GM18508 (cell line): ENCODE data around the gene TMED4.

Source experiments
- ATAC-seq: cut with Tn5 transposase; IDR thresholded peaks from one replicate; pipeline ENCODE4 v1.9.1; 2021; ENCODE audit warnings: moderate number of reproducible peaks; ENCODE audit not compliant: insufficient read depth, unreplicated experiment

Gene TMED4

GRCh38 chr7:44547536-44548231 is 34.3 kb downstream of the TMED4 start:
- no peak for ATAC-seq

GRCh38 chr7:44541876-44542610 is 40.0 kb downstream of the TMED4 start:
- no peak for ATAC-seq

- ATAC-seq, result no peak
Observed at GRCh38 chr7:44541028-44541869, 40.8 kb downstream of the TMED4 start, which contains the start of gene NPC1L1. TSS of gene NPC1L1 (minus strand) at chr7:44541330. CDS start at chr7:44541259, 71 bp downstream.

- ATAC-seq, result no peak
Observed at GRCh38 chr7:44540592-44541027, 41.4 kb downstream of the TMED4 start.

- ATAC-seq, result no peak
Observed at GRCh38 chr7:44539669-44540506, 42.1 kb downstream of the TMED4 start.

DNA sequence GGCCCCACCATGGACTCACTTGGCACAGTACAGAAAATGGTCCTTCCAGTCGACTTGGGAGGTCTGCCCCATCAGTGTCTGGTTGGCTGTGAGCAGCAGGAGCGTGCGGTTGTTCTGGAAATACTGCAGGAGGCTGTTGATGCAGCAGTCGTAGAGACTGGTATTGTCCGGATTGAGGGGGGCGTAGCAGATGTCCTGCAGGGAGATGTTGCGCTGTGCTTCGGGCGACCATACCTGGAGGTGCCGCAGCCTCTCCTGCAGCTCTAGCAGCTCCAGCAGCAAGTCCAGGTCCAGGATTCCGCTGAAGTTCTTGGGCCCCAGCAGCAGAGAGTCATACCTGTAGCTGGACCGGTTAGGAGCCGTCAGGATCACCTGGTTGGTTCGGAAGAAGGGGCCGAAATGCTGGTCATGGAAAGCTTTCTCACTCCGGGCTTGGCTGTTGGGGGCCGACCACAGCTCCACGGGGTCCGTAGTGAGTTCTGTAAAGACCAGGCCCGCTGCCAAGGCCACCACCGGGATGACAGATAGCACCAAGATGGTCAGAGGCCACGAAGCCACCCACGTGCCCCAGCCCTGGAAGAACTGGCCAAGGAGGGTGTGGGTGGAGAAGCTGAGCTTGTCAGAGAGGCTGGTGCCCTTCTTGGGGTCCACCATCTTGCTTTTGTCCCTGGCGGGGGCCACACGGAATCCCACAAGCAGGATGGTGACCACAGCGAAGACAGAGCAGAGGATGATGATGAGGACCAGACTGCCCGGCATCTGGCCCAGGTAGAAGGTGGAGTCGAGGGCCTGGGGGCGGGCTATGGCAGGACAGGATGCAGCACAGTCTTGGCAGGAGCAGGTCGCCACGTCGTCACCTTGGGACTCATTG is 43.0 kb downstream of the TMED4 start:
- no peak for ATAC-seq

DNA sequence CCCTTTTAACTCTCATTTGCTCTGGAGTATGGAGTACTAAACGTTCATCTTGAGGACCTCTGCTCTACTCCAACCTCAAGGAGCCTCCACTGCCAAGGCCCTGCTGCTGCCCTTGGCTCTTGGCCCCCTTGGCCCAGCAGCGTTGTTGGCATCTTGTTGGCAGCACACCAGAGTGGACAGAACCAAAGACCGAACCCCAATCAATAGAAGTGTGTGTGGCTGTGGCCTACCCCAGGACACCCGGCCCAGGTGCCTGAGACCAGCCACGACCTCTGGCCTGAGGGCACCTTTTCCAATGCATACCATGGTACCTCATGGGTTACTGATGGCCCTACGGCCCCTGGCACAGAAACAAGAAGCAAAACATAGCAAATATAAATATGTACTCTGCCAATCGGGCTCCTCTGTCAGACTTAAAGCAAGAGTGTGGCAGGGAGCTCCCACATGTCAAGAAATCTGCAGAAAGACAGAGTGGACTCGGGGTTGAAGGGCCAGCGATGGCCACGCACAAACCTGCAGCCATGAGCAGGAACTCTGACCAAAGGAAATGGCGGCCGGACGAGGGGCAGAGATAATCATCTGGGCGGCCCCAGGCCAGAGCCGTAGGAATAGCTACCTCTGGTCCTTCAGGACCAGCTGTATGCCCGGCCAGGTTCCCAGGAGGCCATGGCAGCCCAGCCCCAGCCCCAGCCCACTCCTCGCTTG is 43.8 kb downstream of the TMED4 start:
- ATAC-seq, result no peak

GRCh38 chr7:44537442-44537841 is 44.6 kb downstream of the TMED4 start:
- ATAC-seq, result no peak

GRCh38 chr7:44536090-44536489 is 45.9 kb downstream of the TMED4 start:
- no peak for ATAC-seq

DNA sequence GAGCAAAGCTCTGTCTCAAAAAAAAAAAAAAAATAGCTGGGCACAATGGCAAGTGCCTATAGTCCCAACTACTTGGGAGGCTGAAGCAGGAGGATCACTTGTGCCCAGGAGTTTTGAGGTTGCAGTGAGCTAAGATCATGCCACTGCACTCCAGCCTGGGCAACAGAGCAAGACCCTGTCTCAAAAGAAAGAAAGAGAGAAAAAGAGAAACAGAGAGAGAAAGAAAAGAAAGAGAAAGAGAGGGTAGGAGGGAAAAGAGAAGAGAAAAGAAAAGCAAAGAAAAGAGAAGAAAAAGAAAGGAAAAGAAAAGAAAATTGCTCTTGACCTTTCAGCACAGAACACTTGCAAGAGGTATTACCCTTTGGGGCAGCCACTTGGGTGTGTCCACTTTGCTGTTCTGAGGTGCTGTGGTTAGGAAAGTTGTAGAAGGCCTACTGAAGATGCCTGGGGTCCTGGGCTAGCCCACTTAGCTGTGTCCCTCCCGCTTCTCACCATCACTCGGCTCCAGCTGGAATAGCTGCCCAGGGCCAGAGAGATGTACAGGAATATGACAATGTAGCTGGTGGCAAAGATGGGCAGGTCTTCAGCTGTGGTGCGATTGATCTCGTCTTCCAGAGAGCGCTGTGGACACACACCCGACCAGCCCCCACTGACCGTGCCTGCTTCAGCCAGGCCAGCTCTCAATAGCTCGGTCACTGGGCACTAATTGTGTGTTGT is 46.5 kb downstream of the TMED4 start:
- no peak for ATAC-seq

GRCh38 chr7:44534501-44534900 is 47.5 kb downstream of the TMED4 start:
- ATAC-seq, result no peak

- ATAC-seq, result no peak
Observed at GRCh38 chr7:44534087-44534486, 47.9 kb downstream of the TMED4 start.

DNA sequence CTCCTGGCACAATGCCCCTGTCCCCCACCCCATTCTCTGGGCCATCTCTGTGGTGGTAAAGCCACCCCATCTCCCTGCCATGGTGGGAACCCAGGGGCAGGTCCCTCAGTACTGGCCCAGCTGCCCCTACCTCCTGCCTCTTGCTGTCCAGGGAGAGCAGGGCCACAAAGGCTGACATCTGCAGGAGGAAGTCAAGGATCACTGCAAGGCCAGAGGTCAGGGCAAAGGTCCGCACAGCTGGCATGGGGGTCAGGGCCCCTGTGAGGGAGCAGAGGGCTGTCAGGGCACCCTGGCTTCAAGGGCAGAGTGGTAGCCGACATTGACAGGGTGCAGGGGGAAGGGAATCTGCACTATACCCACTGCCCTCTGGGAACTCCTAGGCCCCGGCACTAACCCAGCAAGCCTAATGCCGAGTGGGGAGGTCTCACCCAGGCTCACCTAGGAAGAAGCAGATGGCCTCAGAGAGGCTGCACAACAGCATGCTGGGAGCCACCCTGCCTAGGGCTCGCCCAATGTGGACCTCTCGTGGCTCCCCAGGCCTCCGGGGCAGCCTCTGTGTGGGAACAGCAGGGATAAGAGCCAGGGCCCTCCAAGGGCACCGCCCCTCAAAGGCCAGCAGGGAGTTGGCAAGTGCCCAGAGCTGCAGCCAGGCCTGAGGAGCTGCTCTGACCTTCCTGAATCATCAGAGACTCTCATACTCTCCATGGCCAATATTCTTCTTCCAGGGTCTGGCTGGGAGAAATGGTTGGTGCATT is 48.6 kb downstream of the TMED4 start:
- no peak for ATAC-seq

GRCh38 chr7:44531421-44532380 is 50.3 kb downstream of the TMED4 start:
- ATAC-seq, result no peak

- no peak for ATAC-seq
Observed at GRCh38 chr7:44530990-44531389, 51.0 kb downstream of the TMED4 start.
